Ovary (tissue), 9 donors: ENCODE measurements around the gene MAPK8. TPM values are rescaled to one million over a fixed set of nuclear protein-coding genes. Genes with fewer than 3 reads are reported as not detected.
"Not testable (repeated sequence)": the region's sequence is repeated elsewhere in the genome, so short reads cannot be mapped to it uniquely, and the experiment has no call there.

Experiments used
- DNase-seq, 5 donors: peaks; one replicate each; pipeline ENCODE4 v3.0.0-alpha.2; 2019 to 2020
- H3K27ac ChIP-seq, 2 donors: fragments of 200-600 bp; one replicate each; pipeline versions ENCODE4 v1.5.1 to v1.8.0; 2019 to 2022
- H3K27me3 ChIP-seq: fragments of 200-600 bp; one replicate; pipeline ENCODE4 v1.8.0; 2022
- H3K36me3 ChIP-seq: fragments of 200-600 bp; sonication (generic); one replicate; pipeline ENCODE4 v1.5.1; 2019
- H3K4me1 ChIP-seq: one replicate; pipeline ENCODE4 v1.8.1; 2013; ENCODE audit warnings: mild to moderate bottlenecking, moderate library complexity; ENCODE audit not compliant: insufficient read depth
- H3K4me3 ChIP-seq: fragments of 200-600 bp; sonication (generic); one replicate; pipeline ENCODE4 v1.5.1; 2017
- H3K9me3 ChIP-seq, 2 donors: fragments of 200-600 bp in 1 of 2; sonication (generic) in 1 of 2; one replicate each; pipeline versions ENCODE4 v1.5.1 to v1.8.1; 2013 to 2019; ENCODE audit warnings: mild to moderate bottlenecking in 1 of 2, moderate library complexity in 1 of 2
- CTCF ChIP-seq, 3 donors: fragments of 450-650 bp in 2 of 3; fragments of 200-600 bp in 1 of 3; IDR thresholded peaks; one replicate each; pipeline versions ENCODE4 v1.5.1 to v1.8.0; 2016 to 2022; ENCODE audit warnings: antibody characterized with exemption in 3 of 3, mild to moderate bottlenecking in 1 of 3
- EP300 ChIP-seq: sonication (generic); formaldehyde crosslinking; IDR thresholded peaks from one replicate; pipeline ENCODE4 v1.6.1; 2017; ENCODE audit warnings: antibody characterized with exemption
- POLR2A ChIP-seq: fragments of 450-650 bp; IDR thresholded peaks from one replicate; pipeline ENCODE4 v1.6.1; 2017; ENCODE audit warnings: antibody characterized with exemption, mild to moderate bottlenecking, moderate library complexity
- WGBS, 3 donors: extraction: QIAGEN DNeasy Blood & Tissue Kit in 1 of 3; methylation state at CpG; one replicate each; pipeline versions ENCODE4 v1.1.5 to v1.1.7; 2013 to 2017; 5-methylcytosine and 5-hydroxymethylcytosine counted together
- intact Hi-C, 4 donors: fragments of 100-400 bp; cut with DNase I; formaldehyde crosslinking; loops; one replicate each; pipeline versions ENCODE4 v1.11.0 to v1.15.1; 2022 to 2023
- polyA plus RNA-seq, 2 donors: library from polyadenylated mRNA; stranded (reverse); fragments of 200-250 nt in 1 of 2; fragments of 350-450 nt in 1 of 2; fragmentation: Illumina TruSeq in 1 of 2; extraction: RNeasy Lipid Tissue Mini Kit (QIAGEN cat#74804) in 1 of 2; gene quantifications; one replicate each; pipeline ENCODE4 v1.2.3, GENCODE V29; 2013 to 2014
- total RNA-seq, 7 donors: library from RNA; depleted of rRNA in 2 of 7; stranded (reverse); fragments of >200 nt in 2 of 7; fragmentation: NEBNext Ultra II Directional in 3 of 7; extraction: Animal tissue kit (Norgen Biotek cat#: 25700) in 3 of 7; gene quantifications; one replicate each; pipeline versions ENCODE4 v1.1.0 to v1.2.4, GENCODE V29; 2016 to 2023
- donor health status: DM: no; HTN: no; CAD: no; lungs with moderate emphysema.
- donor health status: DM: no; HTN: no; CAD: no.
- donor health status: Bipolar disorder and iron deficiency.
- donor health status: DM: yes; HTN: yes; CAD: no.
- donor health status: DM: no; HTN: no; CAD: no.
- donor health status: DM: yes; HTN: yes; CAD: no.

Gene MAPK8
- total and polyA plus RNA-seq, 9 donors: 21.9 to 110 (median 68.6) TPM

GRCh38 chr10:48277093-48277492, 29.4 kb upstream of the MAPK8 start:
- intact Hi-C loops: no loop called here
- H3K27ac ChIP-seq: no peak overlapping the region
- H3K36me3 ChIP-seq: no peaks in the 10 kb centered on the region
- no peaks in the 10 kb centered on the region for H3K27me3 ChIP-seq
- H3K4me3 ChIP-seq: no peak overlapping the region
- no peak for DNase-seq
- H3K9me3 ChIP-seq: no peaks in the 10 kb centered on the region
- WGBS, 3 donors: 88 to 94% (median 94%) methylated on average over 1 of the region's 1 CpG
- H3K4me1 ChIP-seq: no peaks in the 10 kb centered on the region
- TF ChIP-seq POLR2A (no peak), CTCF (IDR thresholded peaks at IDR 0.05) (no peak), EP300 (no peak)

GRCh38 chr10:48279081-48279751, 27.3 kb upstream of the MAPK8 start:
- WGBS, 3 donors: 90 to 94% (median 90%) methylated on average over 2 of the region's 2 CpGs
- TF ChIP-seq EP300: no peak
- TF ChIP-seq POLR2A: no peak
- TF ChIP-seq CTCF (IDR thresholded peaks at IDR 0.05): no peak
- Histone ChIP-seq H3K4me3 (no peak overlapping the region), H3K4me1 (no peaks in the 10 kb centered on the region), H3K27ac (no peak overlapping the region), H3K9me3 (peaks cover 0 to 4% of the 10 kb centered on the region in 2 donors), H3K36me3 (no peaks in the 10 kb centered on the region), H3K27me3 (no peaks in the 10 kb centered on the region)
- no peak for DNase-seq
- intact Hi-C loops: no loop called here

- DNase-seq, H3K36me3 ChIP-seq, H3K27me3 ChIP-seq, H3K27ac ChIP-seq, H3K4me1 ChIP-seq, intact Hi-C loops, H3K4me3 ChIP-seq, H3K9me3 ChIP-seq: not testable (repeated sequence)
- WGBS, 3 donors: 66 to 77% (median 68%) methylated on average over 4 of the region's 4 CpGs
Observed at GRCh38 chr10:48281697-48282096, 24.8 kb upstream of the MAPK8 start.

GRCh38 chr10:48282829-48283228, 23.6 kb upstream of the MAPK8 start:
- H3K9me3 ChIP-seq: peaks cover 0 to 5% of the 10 kb centered on the region in 2 donors
- DNase-seq: no peak
- H3K4me1 ChIP-seq: no peaks in the 10 kb centered on the region
- intact Hi-C loops: no loop called here
- TF ChIP-seq CTCF (IDR thresholded peaks at IDR 0.05) (no peak), POLR2A (no peak), EP300 (no peak)
- H3K27ac ChIP-seq: no peak overlapping the region
- no peaks in the 10 kb centered on the region for H3K27me3 ChIP-seq
- H3K4me3 ChIP-seq: no peak overlapping the region
- no peaks in the 10 kb centered on the region for H3K36me3 ChIP-seq

GRCh38 chr10:48284002-48284546, 22.4 kb upstream of the MAPK8 start:
- WGBS, 3 donors: 85 to 86% (median 86%) methylated on average over 2 of the region's 2 CpGs
- no peak overlapping the region for H3K4me3 ChIP-seq
- DNase-seq: no peak
- no peak overlapping the region for H3K27ac ChIP-seq
- TF ChIP-seq EP300: no peak
- TF ChIP-seq POLR2A: no peak
- TF ChIP-seq CTCF (IDR thresholded peaks at IDR 0.05): no peak
- H3K27me3 ChIP-seq: no peaks in the 10 kb centered on the region
- H3K9me3 ChIP-seq: peaks cover 0 to 5% of the 10 kb centered on the region in 2 donors
- no peaks in the 10 kb centered on the region for H3K4me1 ChIP-seq
- intact Hi-C loops: no loop called here
- no peaks in the 10 kb centered on the region for H3K36me3 ChIP-seq
